T-helper 1 cell treated with Interleukin-12 subunit alpha and Interleukin-12 subunit beta and Interleukin-4 antibody, amounts not matched to agents 30 μg/mL and 1 μg/mL, for 36 hours (primary cell): ENCODE measurements around the gene EPB41L2.
A peak's percentile ranks its signal among the peaks of the same experiment; 100 is the strongest.
"Not testable (repeated sequence)": the region's sequence is repeated elsewhere in the genome, so short reads cannot be mapped to it uniquely, and the experiment has no call there.

Experiments
- H3K27ac Mint-ChIP-seq: one replicate; pipeline ENCODE4 v1.8.0; 2021; ENCODE audit warnings: mild to moderate bottlenecking, mixed read lengths
- H3K27me3 Mint-ChIP-seq: one replicate; pipeline ENCODE4 v1.8.0; 2021; ENCODE audit warnings: low read depth, mixed read lengths
- H3K36me3 Mint-ChIP-seq: one replicate; pipeline ENCODE4 v1.8.0; 2021; ENCODE audit warnings: low read depth, mixed read lengths
- H3K4me1 Mint-ChIP-seq: one replicate; pipeline ENCODE4 v1.8.0; 2021; ENCODE audit warnings: low read depth, mixed read lengths
- H3K4me3 Mint-ChIP-seq: one replicate; pipeline ENCODE4 v1.8.0; 2021; ENCODE audit warnings: mild to moderate bottlenecking, moderate library complexity, mixed read lengths
- H3K9me3 Mint-ChIP-seq: one replicate; pipeline ENCODE4 v1.8.0; 2021; ENCODE audit warnings: mixed read lengths

EPB41L2 gene

DNA sequence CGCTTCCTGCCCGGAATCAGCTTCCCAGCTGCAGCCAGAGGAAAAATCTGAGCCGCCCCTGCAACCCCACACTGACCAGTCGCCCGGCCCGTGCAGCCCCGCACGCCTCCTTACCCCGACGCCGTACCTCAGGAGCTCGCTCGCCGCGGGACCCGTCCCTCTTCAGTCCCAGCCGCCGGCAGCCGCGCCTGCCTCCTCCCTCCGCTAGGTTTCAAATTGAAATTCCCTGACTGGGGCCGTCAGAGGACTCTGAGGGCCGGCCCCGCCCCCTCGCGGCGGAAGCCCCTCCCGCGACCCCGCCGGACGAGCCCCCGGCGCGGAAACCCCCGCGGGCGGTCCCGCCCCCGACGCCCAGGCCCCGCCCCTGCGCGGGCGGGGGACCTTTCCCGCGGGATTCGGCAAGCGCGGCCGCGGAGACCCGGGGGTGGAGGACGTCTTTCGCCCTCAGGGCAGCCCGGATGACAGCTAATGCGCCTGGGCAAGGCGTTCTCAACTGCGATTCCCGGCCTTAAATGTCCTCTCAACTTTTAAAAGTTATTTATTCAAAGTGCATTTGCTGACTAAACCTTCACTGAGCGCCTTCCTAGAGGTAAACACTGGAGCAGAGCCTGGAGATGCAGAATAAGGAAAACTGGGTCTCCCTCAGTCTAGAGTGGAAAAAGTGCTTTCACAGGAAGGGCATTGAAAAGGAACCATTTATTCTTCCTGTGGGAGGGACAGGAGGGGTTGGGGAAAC, at the start of gene EPB41L2:
EPB41L2 (minus strand) TSS at position 218 of the 736 bp plus-strand sequence. CDS start 106,760 bp downstream, outside the sequence.
- peak within 1 kb of the TSS; percentile 46 for H3K27ac Mint-ChIP-seq
- peaks cover 44% of the 10 kb centered on the region for H3K27me3 Mint-ChIP-seq
- peaks cover 3% of the 10 kb centered on the region for H3K36me3 Mint-ChIP-seq
- H3K4me3 Mint-ChIP-seq = peak within 1 kb of the TSS; percentile 78
- no peaks in the 10 kb centered on the region for H3K9me3 Mint-ChIP-seq
- peaks cover 21% of the 10 kb centered on the region for H3K4me1 Mint-ChIP-seq

DNA sequence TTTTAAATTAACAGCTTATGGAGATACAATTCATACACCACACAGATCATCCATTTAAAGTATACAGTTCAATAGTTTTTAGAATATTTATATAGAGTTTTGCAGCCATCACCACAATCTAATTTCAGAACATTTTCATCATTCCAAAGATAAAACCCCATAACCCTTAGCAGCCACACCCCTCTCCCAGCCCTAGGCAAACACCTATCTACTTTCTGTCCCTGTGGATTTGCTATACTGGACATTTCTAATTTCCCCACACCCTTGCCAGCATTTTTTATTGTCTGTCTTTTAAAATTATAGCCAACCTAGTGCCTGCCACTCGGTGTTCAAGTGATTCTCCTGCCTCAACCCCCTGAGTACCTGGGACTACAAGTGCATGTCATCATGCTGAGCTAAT, 49.2 kb upstream of the EPB41L2 start:
- no peak overlapping the region for H3K27ac Mint-ChIP-seq
- peaks cover 6% of the 10 kb centered on the region for H3K27me3 Mint-ChIP-seq
- no peaks in the 10 kb centered on the region for H3K9me3 Mint-ChIP-seq
- H3K4me1 Mint-ChIP-seq = no peaks in the 10 kb centered on the region
- no peaks in the 10 kb centered on the region for H3K36me3 Mint-ChIP-seq
- no peak overlapping the region for H3K4me3 Mint-ChIP-seq

DNA sequence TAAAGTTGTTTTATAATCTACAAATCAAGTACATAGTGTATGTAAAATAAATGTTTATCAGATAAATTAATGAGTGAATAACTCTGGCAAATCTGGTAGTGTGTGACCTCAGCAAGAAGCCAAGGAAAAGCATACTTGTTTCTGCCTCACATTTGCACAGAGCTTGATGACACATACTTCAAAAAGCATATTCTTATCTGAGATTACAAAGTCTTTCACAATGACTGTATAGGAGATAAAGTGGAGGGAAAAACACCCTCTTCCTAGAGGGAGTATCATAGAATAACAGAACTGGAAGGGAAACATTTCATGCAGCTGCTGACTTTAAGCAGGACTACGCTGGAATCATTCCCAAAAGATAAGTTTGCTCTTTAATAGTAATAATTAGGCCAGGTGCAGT, 44.1 kb upstream of the EPB41L2 start:
- Mint-ChIP-seq H3K4me1 (no peaks in the 10 kb centered on the region), H3K27ac (no peak overlapping the region), H3K27me3 (peaks cover 9% of the 10 kb centered on the region), H3K36me3 (no peaks in the 10 kb centered on the region), H3K4me3 (no peak overlapping the region), H3K9me3 (no peaks in the 10 kb centered on the region)

DNA sequence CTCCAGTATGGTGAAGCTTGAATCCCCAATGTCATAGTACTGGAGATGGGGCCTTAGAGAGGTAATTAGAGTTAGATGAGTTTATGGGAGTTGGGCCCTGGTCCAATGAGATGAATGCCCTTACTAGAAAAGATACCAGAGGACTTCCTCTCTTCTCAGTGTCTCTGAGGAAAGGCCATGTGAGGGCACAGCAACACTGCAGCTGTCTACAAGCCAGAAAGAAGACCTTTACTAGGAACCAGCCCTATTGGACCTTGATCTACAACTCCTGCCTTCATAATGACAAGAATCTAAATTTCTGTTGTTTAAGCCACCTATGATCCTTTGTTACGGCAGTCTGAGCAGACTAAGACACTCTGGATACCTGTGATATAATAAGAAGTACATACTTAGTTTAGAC, 40.9 kb upstream of the EPB41L2 start:
- Mint-ChIP-seq H3K27me3 (peaks cover 3% of the 10 kb centered on the region), H3K4me1 (no peaks in the 10 kb centered on the region), H3K4me3 (no peak overlapping the region), H3K9me3 (no peaks in the 10 kb centered on the region), H3K27ac (no peak overlapping the region), H3K36me3 (no peaks in the 10 kb centered on the region)

DNA sequence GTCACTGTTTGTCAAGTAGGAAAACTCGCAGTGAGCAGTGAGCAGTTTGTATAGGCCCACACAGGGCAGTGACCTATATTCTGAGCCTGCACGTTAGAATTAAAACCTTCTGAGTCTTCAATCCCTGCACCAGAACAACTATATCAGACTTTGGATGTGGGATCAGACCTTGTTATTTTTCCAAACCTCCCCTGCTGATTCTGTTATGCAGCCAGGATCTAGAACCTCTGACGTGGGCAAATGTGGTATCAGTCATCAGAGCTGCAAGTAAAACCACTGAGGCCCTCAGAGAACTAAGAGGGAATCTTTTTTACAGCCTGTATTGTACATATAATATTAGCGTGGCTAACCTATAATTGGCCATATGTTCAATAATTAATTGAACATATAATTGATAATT, 40.3 kb upstream of the EPB41L2 start:
- Mint-ChIP-seq H3K4me3 (no peak overlapping the region), H3K9me3 (no peaks in the 10 kb centered on the region), H3K27ac (no peak overlapping the region), H3K4me1 (no peaks in the 10 kb centered on the region), H3K36me3 (no peaks in the 10 kb centered on the region), H3K27me3 (peaks cover 3% of the 10 kb centered on the region)

DNA sequence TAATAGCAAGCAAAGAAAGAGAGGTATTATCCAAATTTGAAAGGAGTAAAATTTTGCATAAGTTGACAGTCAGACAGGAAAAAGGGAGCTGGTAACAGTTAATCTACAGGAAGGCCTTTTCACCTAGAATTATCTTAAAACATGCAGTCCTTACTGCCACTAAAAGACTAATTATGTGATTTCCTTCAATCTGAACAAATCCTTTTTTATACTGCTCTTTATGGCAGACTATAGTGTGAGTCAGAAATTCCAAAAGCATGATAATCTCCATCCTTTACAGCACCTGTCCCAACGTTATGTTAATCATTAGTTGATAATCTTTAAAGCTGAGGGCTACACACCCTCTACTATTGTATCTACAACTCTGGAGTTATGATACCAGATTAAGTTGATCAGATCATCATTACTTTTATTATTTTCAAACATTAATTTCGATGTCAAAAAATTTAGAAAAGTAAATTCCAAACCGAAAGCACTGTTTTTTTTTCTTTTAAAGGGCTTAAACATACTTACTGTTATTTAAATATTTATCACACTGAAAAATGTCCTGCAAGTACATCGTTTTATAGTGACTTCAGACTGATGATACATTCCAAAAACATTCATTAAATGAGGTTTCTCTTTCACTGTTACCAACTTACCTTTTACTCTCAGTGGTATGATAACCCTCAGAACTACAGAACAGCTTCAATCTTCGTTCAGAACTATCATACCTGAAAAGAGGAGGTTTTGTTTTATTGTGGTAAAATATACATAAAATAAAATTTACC, 39.1 kb upstream of the EPB41L2 start:
- H3K27ac Mint-ChIP-seq = no peak overlapping the region

DNA sequence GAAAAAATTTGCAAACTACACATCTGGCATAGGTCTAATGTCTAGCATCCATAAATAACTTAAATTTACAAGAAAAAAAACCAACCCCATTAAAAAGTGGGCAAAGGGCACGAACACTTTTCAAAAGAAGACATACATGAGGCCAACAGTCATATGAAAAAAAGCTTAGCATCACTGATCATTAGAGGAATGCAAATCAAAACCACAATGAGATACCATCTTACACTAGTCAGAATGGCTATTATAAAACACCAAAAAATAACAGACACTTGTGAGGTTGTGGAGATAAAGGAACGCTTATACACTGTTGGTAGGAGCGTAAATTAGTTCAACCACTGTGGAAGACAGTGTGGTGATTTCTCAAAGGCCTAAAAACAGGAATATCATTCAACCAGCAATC, 33.7 kb upstream of the EPB41L2 start:
- no peaks in the 10 kb centered on the region for H3K36me3 Mint-ChIP-seq
- H3K4me3 Mint-ChIP-seq = no peak overlapping the region
- peaks cover 4% of the 10 kb centered on the region for H3K9me3 Mint-ChIP-seq
- H3K4me1 Mint-ChIP-seq = no peaks in the 10 kb centered on the region
- H3K27me3 Mint-ChIP-seq = peaks cover 9% of the 10 kb centered on the region
- H3K27ac Mint-ChIP-seq = no peak overlapping the region

More for the DNA sequence above, 39.1 kb upstream of the EPB41L2 start:
- Mint-ChIP-seq H3K27me3 (peaks cover 1% of the 10 kb centered on the region), H3K4me3 (no peak overlapping the region), H3K36me3 (no peaks in the 10 kb centered on the region), H3K4me1 (no peaks in the 10 kb centered on the region), H3K9me3 (no peaks in the 10 kb centered on the region)

DNA sequence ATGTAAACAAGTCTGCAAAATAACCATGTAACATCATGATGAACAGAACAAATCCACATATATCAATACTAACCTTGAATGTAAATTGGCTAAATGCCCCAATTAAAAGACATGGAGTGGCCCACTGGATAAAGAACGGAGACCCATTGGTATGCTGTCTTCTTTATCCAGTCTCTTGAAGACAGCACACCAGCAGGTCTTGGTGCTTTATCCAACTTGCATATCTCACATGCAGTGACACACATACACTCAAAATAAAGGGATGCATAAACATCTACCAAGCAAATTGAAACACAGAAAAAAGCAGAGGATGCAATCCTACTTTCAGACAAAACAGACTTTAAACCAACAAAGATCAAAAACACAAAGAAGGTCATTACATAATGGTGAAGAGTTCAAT, 30.3 kb upstream of the EPB41L2 start:
- Mint-ChIP-seq H3K36me3 (no peaks in the 10 kb centered on the region), H3K4me1 (no peaks in the 10 kb centered on the region), H3K27me3 (peaks cover 9% of the 10 kb centered on the region), H3K4me3 (no peak overlapping the region), H3K9me3 (peaks cover 14% of the 10 kb centered on the region), H3K27ac (no peak overlapping the region)

DNA sequence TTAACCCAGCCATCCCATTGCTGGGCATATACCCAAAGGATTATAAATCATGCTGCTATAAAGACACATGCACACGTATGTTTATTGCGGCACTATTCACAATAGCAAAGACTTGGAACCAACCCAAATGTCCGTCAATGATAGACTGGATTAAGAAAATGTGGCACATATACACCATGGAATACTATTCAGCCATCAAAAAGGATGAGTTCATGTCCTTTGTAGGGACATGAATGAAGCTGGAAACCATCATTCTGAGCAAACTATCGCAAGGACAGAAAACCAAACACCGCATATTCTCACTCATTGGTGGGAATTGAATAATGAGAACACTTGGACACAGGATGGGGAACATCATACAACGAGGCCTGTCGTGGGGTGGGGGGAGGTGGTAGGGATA, 28.9 kb upstream of the EPB41L2 start:
- not testable (repeated sequence) for H3K36me3 Mint-ChIP-seq, H3K27ac Mint-ChIP-seq, H3K4me1 Mint-ChIP-seq, H3K4me3 Mint-ChIP-seq, H3K27me3 Mint-ChIP-seq
- peaks cover 16% of the 10 kb centered on the region for H3K9me3 Mint-ChIP-seq

DNA sequence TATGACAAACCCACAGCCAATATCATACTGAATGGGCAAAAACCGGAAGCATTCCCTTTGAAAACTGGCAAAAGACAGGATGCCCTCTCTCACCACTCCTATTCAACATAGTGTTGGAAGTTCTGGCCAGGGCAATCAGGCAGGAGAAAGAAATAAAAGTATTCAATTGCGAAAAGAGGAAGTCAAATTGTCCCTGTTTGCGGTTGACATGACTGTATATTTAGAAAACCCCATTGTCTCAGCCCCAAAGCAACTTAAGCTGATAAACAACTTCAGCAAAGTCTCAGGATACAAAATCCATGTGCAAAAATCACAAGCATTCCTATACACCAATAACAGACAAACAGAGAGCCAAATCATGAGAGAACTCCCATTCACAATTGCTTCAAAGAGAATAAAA, 27.3 kb upstream of the EPB41L2 start:
- peaks cover 16% of the 10 kb centered on the region for H3K9me3 Mint-ChIP-seq
- H3K4me3 Mint-ChIP-seq, H3K27me3 Mint-ChIP-seq, H3K36me3 Mint-ChIP-seq, H3K4me1 Mint-ChIP-seq, H3K27ac Mint-ChIP-seq: not testable (repeated sequence)

DNA sequence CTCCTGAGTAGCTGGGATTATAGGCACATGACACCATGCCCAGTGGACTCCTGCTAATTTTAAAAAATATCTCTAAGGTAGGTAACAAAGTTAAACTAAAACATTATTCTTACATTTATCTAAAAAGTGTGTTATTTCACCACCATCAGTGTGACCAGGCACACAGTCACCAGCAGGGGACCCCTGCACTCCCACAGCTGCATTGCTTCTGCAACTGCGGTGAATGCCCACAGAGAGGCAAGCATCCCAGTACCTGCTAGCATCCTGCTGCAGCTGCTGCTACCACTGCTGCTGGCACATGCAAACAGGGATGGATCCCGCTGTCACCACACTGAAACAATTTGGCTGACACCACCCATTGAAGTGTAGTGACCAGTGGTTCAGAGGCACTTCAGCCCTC, 21.9 kb upstream of the EPB41L2 start:
- Mint-ChIP-seq H3K9me3 (peaks cover 5% of the 10 kb centered on the region), H3K4me1 (no peaks in the 10 kb centered on the region), H3K36me3 (no peaks in the 10 kb centered on the region), H3K27ac (no peak overlapping the region), H3K27me3 (peaks cover 4% of the 10 kb centered on the region), H3K4me3 (no peak overlapping the region)

DNA sequence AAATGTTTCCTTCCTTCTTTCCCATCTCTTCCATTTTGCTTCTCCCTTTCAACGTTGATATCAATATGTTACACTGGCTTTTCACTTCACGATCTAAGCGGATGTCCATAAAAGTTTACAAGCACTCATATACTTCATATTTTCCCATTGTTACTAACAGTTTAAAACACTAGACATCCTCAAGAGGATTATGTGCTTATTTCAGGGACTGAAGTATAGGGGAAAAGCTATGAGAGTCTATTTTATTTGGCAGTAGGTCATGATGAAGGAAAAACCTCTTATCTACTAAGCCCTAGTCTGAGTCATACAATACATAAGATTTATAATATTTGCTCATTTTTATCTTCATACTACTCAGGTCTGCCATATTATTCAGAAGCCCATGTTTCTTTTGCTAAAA, 20.6 kb upstream of the EPB41L2 start:
- Mint-ChIP-seq H3K36me3 (no peaks in the 10 kb centered on the region), H3K27ac (no peak overlapping the region), H3K27me3 (peaks cover 4% of the 10 kb centered on the region), H3K4me3 (no peak overlapping the region), H3K9me3 (peaks cover 3% of the 10 kb centered on the region), H3K4me1 (no peaks in the 10 kb centered on the region)

DNA sequence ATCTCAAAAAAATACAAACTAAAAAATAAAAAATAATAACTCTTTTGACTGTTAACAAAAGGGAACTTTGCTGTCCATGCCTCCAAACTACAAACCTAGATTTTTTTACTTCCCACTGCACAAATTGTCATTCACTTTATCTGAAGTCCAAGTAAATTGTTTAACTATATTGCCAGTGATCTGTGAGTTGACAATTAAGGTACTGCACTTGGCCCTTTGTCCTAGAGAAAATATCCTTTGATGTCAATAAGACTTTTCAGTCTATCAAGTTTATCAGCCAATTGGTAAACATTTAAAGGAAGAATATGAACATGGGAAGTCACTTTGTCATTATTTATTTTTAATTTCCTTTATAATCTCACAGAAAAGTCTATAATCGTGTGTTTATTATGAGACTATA, 19.3 kb upstream of the EPB41L2 start:
- peaks cover under 1% of the 10 kb centered on the region for H3K9me3 Mint-ChIP-seq
- peaks cover 4% of the 10 kb centered on the region for H3K27me3 Mint-ChIP-seq
- no peak overlapping the region for H3K27ac Mint-ChIP-seq
- H3K4me1 Mint-ChIP-seq = no peaks in the 10 kb centered on the region
- H3K4me3 Mint-ChIP-seq = no peak overlapping the region
- no peaks in the 10 kb centered on the region for H3K36me3 Mint-ChIP-seq

DNA sequence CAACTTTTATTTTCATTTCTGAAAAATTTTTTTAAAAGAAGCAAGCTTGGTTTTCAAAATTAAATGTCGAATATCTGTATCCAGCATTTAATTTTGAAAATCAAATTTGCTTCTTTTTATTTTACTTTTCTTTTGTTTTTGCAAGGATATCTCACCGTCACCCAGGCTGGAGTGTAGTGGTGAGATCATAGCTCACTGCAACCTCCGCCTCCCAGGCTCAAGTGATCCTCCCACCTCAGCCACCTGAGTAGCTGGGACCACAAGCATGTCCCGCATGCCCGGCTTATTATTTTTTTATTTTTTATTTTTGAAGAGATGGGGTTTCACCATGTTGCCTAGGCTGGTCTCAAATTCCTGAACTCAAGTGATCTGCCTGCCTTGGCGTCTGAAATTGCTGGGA, 17.0 kb upstream of the EPB41L2 start:
- Mint-ChIP-seq H3K36me3 (peaks cover 1% of the 10 kb centered on the region), H3K27me3 (peaks cover 4% of the 10 kb centered on the region), H3K9me3 (no peaks in the 10 kb centered on the region), H3K4me3 (no peak overlapping the region), H3K27ac (no peak overlapping the region), H3K4me1 (no peaks in the 10 kb centered on the region)

DNA sequence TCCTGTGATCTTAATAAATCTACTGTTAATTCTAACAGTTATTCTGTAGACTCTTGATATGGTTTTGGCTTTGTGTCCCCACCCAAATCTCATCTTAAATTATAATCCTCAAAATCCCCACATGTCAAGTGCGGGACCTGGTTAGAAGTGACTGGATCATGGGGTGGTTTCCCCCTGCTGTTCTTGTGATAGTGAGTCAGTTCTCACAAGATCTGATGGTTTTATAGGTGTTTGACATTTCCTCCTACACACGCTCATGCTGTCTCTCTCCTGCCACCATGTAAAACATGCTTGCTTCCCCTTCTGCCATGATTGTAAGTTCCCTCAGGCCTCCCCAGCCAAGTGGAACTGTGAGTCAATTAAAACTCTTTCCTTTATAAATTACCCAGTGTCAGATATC, 10.5 kb upstream of the EPB41L2 start:
- Mint-ChIP-seq H3K27ac (no peak overlapping the region), H3K4me1 (no peaks in the 10 kb centered on the region), H3K9me3 (no peaks in the 10 kb centered on the region), H3K27me3 (peaks cover 12% of the 10 kb centered on the region), H3K4me3 (no peak overlapping the region), H3K36me3 (peaks cover 1% of the 10 kb centered on the region)
